GM21367 (cell line): Measurements from ENCODE around the gene ERH.

Source experiments
- ATAC-seq: cut with Tn5 transposase; IDR thresholded peaks from one replicate; pipeline ENCODE4 v1.9.1; 2021; ENCODE audit not compliant: unreplicated experiment

Gene ERH

DNA sequence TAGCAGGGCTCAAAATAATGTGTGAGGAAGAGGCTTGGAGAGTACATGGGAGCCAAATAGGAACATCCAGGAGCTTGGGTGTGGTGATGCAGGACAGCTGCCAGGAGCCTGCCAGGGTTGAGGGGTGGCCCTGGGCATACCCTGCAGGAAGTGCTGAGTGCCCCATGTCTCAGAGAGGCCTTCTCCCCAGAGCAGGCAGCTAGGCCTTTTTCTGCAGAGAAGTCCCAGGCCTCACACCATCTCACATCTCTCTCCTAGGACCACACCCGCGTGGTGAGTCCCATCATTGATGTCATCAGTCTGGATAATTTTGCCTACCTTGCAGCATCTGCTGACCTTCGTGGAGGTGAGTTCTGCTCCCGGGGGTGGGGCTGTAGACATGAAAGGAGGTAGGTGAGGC is 66.9 kb downstream of the ERH start:
- ATAC-seq = no peak
